Pancreas (tissue), 10 donors: ENCODE data around the gene PRKD3. TPM values are rescaled to one million over a fixed set of nuclear protein-coding genes. Genes with fewer than 3 reads are reported as not detected.

Source experiments
- ATAC-seq, 4 donors: fragments of 200-7000 bp; cut with Tn5 transposase; one replicate each; pipeline versions ENCODE4 v1.8.0 to v1.9.1; 2020; ENCODE audit warnings: mild to moderate bottlenecking in 4 of 4, moderate library complexity in 4 of 4
- DNase-seq, 6 donors: peaks; one replicate each; pipeline ENCODE4 v3.0.0-alpha.2; 2020
- FAIRE-seq: peaks from 2 replicates; lab custom pipeline; 2012; peaks lifted over from hg19 to GRCh38; lab: Jason Lieb, UNC
- H3K27ac ChIP-seq, 4 donors: fragments of 200-600 bp; sonication (generic); 1 replicate in 3 of 4; 2 replicates in 1 of 4; pipeline versions ENCODE4 v1.5.0 to v1.8.0; 2020
- H3K27me3 ChIP-seq, 4 donors: fragments of 200-600 bp; one replicate each; pipeline ENCODE4 v1.8.0; 2021
- H3K36me3 ChIP-seq, 3 donors: fragments of 200-600 bp; sonication (generic) in 1 of 3; one replicate each; pipeline versions ENCODE4 v1.5.0 to v1.8.0; 2020 to 2021
- H3K4me1 ChIP-seq, 3 donors: fragments of 200-600 bp; one replicate each; pipeline ENCODE4 v1.8.0; 2021
- H3K4me3 ChIP-seq, 4 donors: fragments of 200-600 bp; sonication (generic) in 2 of 4; one replicate each; pipeline versions ENCODE4 v1.5.0 to v1.8.0; 2020 to 2021
- H3K9me3 ChIP-seq, 4 donors: fragments of 200-600 bp; one replicate each; pipeline ENCODE4 v1.8.0; 2021
- CTCF ChIP-seq, 4 donors: fragments of 200-600 bp; sonication (generic) in 3 of 4; IDR thresholded peaks; one replicate each; pipeline versions ENCODE4 v1.5.0 to v1.8.0; 2021; ENCODE audit warnings: antibody characterized with exemption in 4 of 4
- WGBS, 2 donors: extraction: QIAGEN DNeasy Blood & Tissue Kit; methylation state at CpG; one replicate each; pipeline ENCODE4 v1.1.7; 2013; 5-methylcytosine and 5-hydroxymethylcytosine counted together
- intact Hi-C, 3 donors: fragments of 100-400 bp; cut with DNase I; formaldehyde crosslinking; loops; one replicate each; pipeline versions ENCODE4 v1.11.1 to v1.14.2; 2022
- polyA plus RNA-seq, 2 donors: library from polyadenylated mRNA; stranded (reverse); fragments of 200-250 nt; gene quantifications; one replicate each; pipeline ENCODE4 v1.2.3, GENCODE V29; 2013
- total RNA-seq, 6 donors: library from RNA; stranded (reverse); fragmentation: NEBNext Ultra II Directional in 4 of 6; extraction: Animal tissue kit (Norgen Biotek cat#: 25700) in 4 of 6; gene quantifications; one replicate each; pipeline versions ENCODE4 v1.2.1 to v1.2.4, GENCODE V29; 2021 to 2023
- donor health status: healthy with polysubstance abuse.
- donor health status: DM: no; HTN: no; CAD: no; lungs with moderate emphysema.
- donor health status: DM: no; HTN: no; CAD: no.
- donor health status: control.
- donor health status: control.
- donor health status: Bipolar disorder and iron deficiency.
- donor health status: DM: yes; HTN: yes; CAD: no.
- donor health status: DM: no; HTN: no; CAD: no.
- donor health status: DM: no; HTN: no; CAD: no.
- donor health status: DM: yes; HTN: yes; CAD: no.

The PRKD3 gene
- total and polyA plus RNA-seq, 8 donors, result 4.1 to 17.2 (median 8.0) TPM

GRCh38 chr2:37307500-37307899 is 17.1 kb downstream of the PRKD3 start:
- FAIRE-seq, result no peak
- H3K4me1 ChIP-seq, result peaks cover 0 to 4% (median 4%) of the 10 kb centered on the region in 3 donors
- H3K4me3 ChIP-seq, result no peak overlapping the region
- no peak for DNase-seq
- intact Hi-C loops, result no loop called here
- no peaks in the 10 kb centered on the region for H3K27me3 ChIP-seq
- no peaks in the 10 kb centered on the region for H3K9me3 ChIP-seq
- TF ChIP-seq CTCF (IDR thresholded peaks at IDR 0.05), result no peak
- no peak for ATAC-seq
- no peaks in the 10 kb centered on the region for H3K36me3 ChIP-seq
- 88 to 89% methylated on average over 2 of the region's 2 CpGs for WGBS, 2 donors
- no peak overlapping the region for H3K27ac ChIP-seq

- Histone ChIP-seq H3K4me3 (no peak overlapping the region), H3K4me1 (peaks cover 0 to 4% (median 4%) of the 10 kb centered on the region in 3 donors), H3K27me3 (no peaks in the 10 kb centered on the region), H3K9me3 (no peaks in the 10 kb centered on the region), H3K27ac (no peak overlapping the region), H3K36me3 (no peaks in the 10 kb centered on the region)
- WGBS, 2 donors, result 22 to 26% methylated on average over 3 of the region's 3 CpGs
- intact Hi-C loops, result no loop called here
- DNase-seq, result no peak
- no peak for TF ChIP-seq CTCF (IDR thresholded peaks at IDR 0.05)
- peak; percentile 38 to 82 (median 67) for ATAC-seq
- FAIRE-seq, result no peak
These were observed 18.6 kb downstream of the PRKD3 start for GRCh38 chr2:37306024-37306423.

GRCh38 chr2:37302701-37303252 is 21.9 kb downstream of the PRKD3 start:
- 92 to 98% methylated on average over 9 of the region's 9 CpGs for WGBS, 2 donors
- peaks cover 0 to 4% (median 4%) of the 10 kb centered on the region in 3 donors for H3K4me1 ChIP-seq
- H3K27me3 ChIP-seq, result no peaks in the 10 kb centered on the region
- H3K4me3 ChIP-seq, result no peak overlapping the region
- no peaks in the 10 kb centered on the region for H3K36me3 ChIP-seq
- FAIRE-seq (no peak), ATAC-seq (no peak), DNase-seq (no peak)
- no peak for TF ChIP-seq CTCF (IDR thresholded peaks at IDR 0.05)
- intact Hi-C loops, result no loop called here
- no peaks in the 10 kb centered on the region for H3K9me3 ChIP-seq
- no peak overlapping the region for H3K27ac ChIP-seq

GRCh38 chr2:37301408-37301807 is 23.2 kb downstream of the PRKD3 start:
- H3K4me1 ChIP-seq, result peaks cover 0 to 4% (median 4%) of the 10 kb centered on the region in 3 donors
- no peak overlapping the region for H3K4me3 ChIP-seq
- WGBS, 2 donors, result 78 to 79% methylated on average over 2 of the region's 2 CpGs
- ATAC-seq (no peak), FAIRE-seq (no peak), DNase-seq (no peak)
- H3K27me3 ChIP-seq, result no peaks in the 10 kb centered on the region
- H3K9me3 ChIP-seq, result no peaks in the 10 kb centered on the region
- H3K36me3 ChIP-seq, result no peaks in the 10 kb centered on the region
- H3K27ac ChIP-seq, result no peak overlapping the region
- intact Hi-C loops, result no loop called here
- TF ChIP-seq CTCF (IDR thresholded peaks at IDR 0.05), result no peak

- FAIRE-seq (no peak), DNase-seq (no peak), ATAC-seq (no peak)
- H3K4me3 ChIP-seq, result no peak overlapping the region
- 79 to 82% methylated on average over 4 of the region's 4 CpGs for WGBS, 2 donors
- no peaks in the 10 kb centered on the region for H3K27me3 ChIP-seq
- no peaks in the 10 kb centered on the region for H3K36me3 ChIP-seq
- H3K27ac ChIP-seq, result no peak overlapping the region
- intact Hi-C loops, result no loop called here
- H3K4me1 ChIP-seq, result peaks cover 0 to 1% (median 0%) of the 10 kb centered on the region in 3 donors
- H3K9me3 ChIP-seq, result no peaks in the 10 kb centered on the region
- TF ChIP-seq CTCF (IDR thresholded peaks at IDR 0.05), result no peak
These were observed 24.1 kb downstream of the PRKD3 start for GRCh38 chr2:37300578-37300977.
